Measurements from ENCODE around the gene C6orf141. TPM values are rescaled to one million over a fixed set of nuclear protein-coding genes. Genes with fewer than 3 reads are reported as not detected.

The C6orf141 gene
- total RNA-seq, 1 experiment from 2014 or later, result 0.15 TPM

- in situ Hi-C loops (cut with HindIII; ENCODE audit: low pct_unique_long_range_greater_than_20kb, low sequenced_read_pairs) (no loop called here), intact Hi-C loops (cut with micrococcal nuclease; ENCODE audit: unreplicated experiment) (no loop called here)
- H3K27ac ChIP-seq (ENCODE audit: low read length), result no peak overlapping the region
- no peak for DNase-seq (ENCODE audit: low read depth, low spot score)
- no peaks in the 10 kb centered on the region for H3K9me3 ChIP-seq (ENCODE audit: control insufficient read depth, insufficient read depth, low read depth, low read length)
- BruUV-seq (replicated peaks), result no TSS peak
- no peaks in the 10 kb centered on the region; the same call in 1 of the 2 replicates for H3K4me1 ChIP-seq (ENCODE audit: control insufficient read depth, insufficient read depth, low read length)
- CTCF ChIA-PET, result interaction anchor here (1.3 kb wide), 1 partner anchor 20 kb away, joined by 3 read pairs; no protein-coding TSS in a partner anchor
- peak overlapping the region; percentile 27 to 61 for H3K4me3 ChIP-seq (ENCODE audit: low read depth in 2 of 2, low read length in 2 of 2)
- peaks cover 7% of the 10 kb centered on the region; the same call in 1 of the 2 replicates for H3K27me3 ChIP-seq (ENCODE audit: control insufficient read depth, insufficient read depth, low read length)
- no peaks in the 10 kb centered on the region for H3K36me3 ChIP-seq (ENCODE audit: control insufficient read depth, insufficient read depth, low read length)
- TF ChIP-seq SIN3A (IDR thresholded peaks at IDR 0.05; ENCODE audit: borderline replicate concordance, insufficient read depth, low read depth, low read length), result no peak
- TF ChIP-seq POLR2AphosphoS5 (IDR thresholded peaks at IDR 0.05; ENCODE audit: low read depth, low read length), result no peak
- TF ChIP-seq CTCF (IDR thresholded peaks at IDR 0.05), result no peak
- TF ChIP-seq TCF7L2 (IDR thresholded peaks at IDR 0.05; ENCODE audit: low read depth, low read length), result no peak
- TF ChIP-seq REST (IDR thresholded peaks at IDR 0.05; ENCODE audit: insufficient read depth in 1 of 2, low read depth in 2 of 2, low read length in 1 of 2), result no peak
- peak; percentile 82 for ATAC-seq
- POLR2A ChIA-PET, result no interaction called here
These were observed 804 bp downstream of the C6orf141 start for GRCh38 chr6:49551078-49551865.

- no TSS peak for BruUV-seq (replicated peaks)
- no peaks in the 10 kb centered on the region for H3K9me3 ChIP-seq (ENCODE audit: control insufficient read depth, insufficient read depth, low read depth, low read length)
- ChIA-PET CTCF (no interaction called here), POLR2A (no interaction called here)
- H3K27ac ChIP-seq (ENCODE audit: low read length), result no peak overlapping the region
- intact Hi-C loops (cut with micrococcal nuclease; ENCODE audit: unreplicated experiment), result no loop called here
- in situ Hi-C loops (cut with HindIII; ENCODE audit: low pct_unique_long_range_greater_than_20kb, low sequenced_read_pairs), result no loop called here
- H3K27me3 ChIP-seq (ENCODE audit: control insufficient read depth, insufficient read depth, low read length), result peaks cover 7% of the 10 kb centered on the region; the same call in 1 of the 2 replicates
- no peaks in the 10 kb centered on the region; the same call in 1 of the 2 replicates for H3K4me1 ChIP-seq (ENCODE audit: control insufficient read depth, insufficient read depth, low read length)
- DNase-seq (ENCODE audit: low read depth, low spot score) (no peak), ATAC-seq (no peak)
- H3K36me3 ChIP-seq (ENCODE audit: control insufficient read depth, insufficient read depth, low read length), result no peaks in the 10 kb centered on the region
- peak overlapping the region in 1 of 2 experiments; percentile 61; a peak in 2 of 4 replicates for H3K4me3 ChIP-seq (ENCODE audit: low read depth in 2 of 2, low read length in 2 of 2)
- TF ChIP-seq POLR2AphosphoS5 (IDR thresholded peaks at IDR 0.05; ENCODE audit: low read depth, low read length), result no peak
- TF ChIP-seq CTCF (IDR thresholded peaks at IDR 0.05), result no peak
- TF ChIP-seq SIN3A (IDR thresholded peaks at IDR 0.05; ENCODE audit: borderline replicate concordance, insufficient read depth, low read depth, low read length), result no peak
- no peak for TF ChIP-seq REST (IDR thresholded peaks at IDR 0.05; ENCODE audit: insufficient read depth in 1 of 2, low read depth in 2 of 2, low read length in 1 of 2)
- no peak for TF ChIP-seq TCF7L2 (IDR thresholded peaks at IDR 0.05; ENCODE audit: low read depth, low read length)
These were observed 1.3 kb downstream of the C6orf141 start for GRCh38 chr6:49551866-49552129.
